ENCODE measurements around the gene AVP. TPM values are rescaled to one million over a fixed set of nuclear protein-coding genes. Genes with fewer than 3 reads are reported as not detected.
"Not testable (repeated sequence)": the region's sequence is repeated elsewhere in the genome, so short reads cannot be mapped to it uniquely, and the experiment has no call there.

The AVP gene
- total RNA-seq, 1 donor, result not detected

GRCh38 chr20:3117839-3118379 is 33.4 kb upstream of the AVP start:
- DNase-seq (ENCODE audit: low read depth), result peak; percentile 91
- not testable (repeated sequence) for H3K4me3 ChIP-seq (ENCODE audit: low read depth, low read length)
- peak; percentile 65 for TF ChIP-seq CTCF (IDR thresholded peaks at IDR 0.05; ENCODE audit: insufficient read depth, low read depth, low read length)

- no peak for TF ChIP-seq CTCF (IDR thresholded peaks at IDR 0.05; ENCODE audit: insufficient read depth, low read depth, low read length)
- DNase-seq (ENCODE audit: low read depth), result no peak
- no peak overlapping the region for H3K4me3 ChIP-seq (ENCODE audit: low read depth, low read length)
Measured at GRCh38 chr20:3116341-3116740, 31.8 kb upstream of the AVP start.

- peak; percentile 84 for TF ChIP-seq CTCF (IDR thresholded peaks at IDR 0.05; ENCODE audit: insufficient read depth, low read depth, low read length)
- no peak overlapping the region for H3K4me3 ChIP-seq (ENCODE audit: low read depth, low read length)
- DNase-seq (ENCODE audit: low read depth), result peak; percentile 59
Measured at GRCh38 chr20:3115190-3116107, 30.9 kb upstream of the AVP start.

GRCh38 chr20:3111995-3112394 is 27.5 kb upstream of the AVP start:
- DNase-seq (ENCODE audit: low read depth), result no peak
- TF ChIP-seq CTCF (IDR thresholded peaks at IDR 0.05; ENCODE audit: insufficient read depth, low read depth, low read length), result no peak

GRCh38 chr20:3111507-3111906 is 27.0 kb upstream of the AVP start:
- H3K4me3 ChIP-seq (ENCODE audit: low read depth, low read length), result no peak overlapping the region
- DNase-seq (ENCODE audit: low read depth), result no peak
- no peak for TF ChIP-seq CTCF (IDR thresholded peaks at IDR 0.05; ENCODE audit: insufficient read depth, low read depth, low read length)

More at GRCh38 chr20:3111995-3112394, 27.5 kb upstream of the AVP start:
- no peak overlapping the region for H3K4me3 ChIP-seq (ENCODE audit: low read depth, low read length)

GRCh38 chr20:3109350-3110302 is 25.1 kb upstream of the AVP start:
- no peak for DNase-seq (ENCODE audit: low read depth)
- H3K4me3 ChIP-seq (ENCODE audit: low read depth, low read length), result no peak overlapping the region
- TF ChIP-seq CTCF (IDR thresholded peaks at IDR 0.05; ENCODE audit: insufficient read depth, low read depth, low read length), result no peak
